ENCODE data around the gene IRF7.
"Not testable (repeated sequence)": the region's sequence is repeated elsewhere in the genome, so short reads cannot be mapped to it uniquely, and the experiment has no call there.

Gene IRF7

GRCh38 chr11:577611-577894 lies 38.2 kb downstream of the IRF7 start:
- no peak for DNase-seq

GRCh38 chr11:576811-577610 lies 38.7 kb downstream of the IRF7 start:
- no peak for DNase-seq

- peak; percentile 74 for DNase-seq
These were observed 39.6 kb downstream of the IRF7 start, which contains the start of gene PHRF1 for GRCh38 chr11:575996-576768. PHRF1 (plus strand) TSS chr11:576470; CDS start chr11:581513, 5,043 bp downstream.

GRCh38 chr11:575313-575995 lies 40.3 kb downstream of the IRF7 start:
- no peak for DNase-seq

- no peak for DNase-seq
These were observed 41.0 kb downstream of the IRF7 start for GRCh38 chr11:574632-575312.

GRCh38 chr11:574031-574570 lies 41.6 kb downstream of the IRF7 start:
- DNase-seq, result not testable (repeated sequence)

GRCh38 chr11:573146-573759 lies 42.5 kb downstream of the IRF7 start:
- DNase-seq, result no peak

GRCh38 chr11:571802-572185 lies 44.0 kb downstream of the IRF7 start:
- DNase-seq, result no peak

- DNase-seq, result no peak
These were observed 46.4 kb downstream of the IRF7 start for GRCh38 chr11:569158-569885.

GRCh38 chr11:568306-569157 lies 47.2 kb downstream of the IRF7 start:
- peak; percentile 31 for DNase-seq

- DNase-seq, result no peak
These were observed 48.0 kb downstream of the IRF7 start for GRCh38 chr11:567629-568292.

GRCh38 chr11:567011-567628 lies 48.6 kb downstream of the IRF7 start:
- no peak for DNase-seq

GRCh38 chr11:565921-566509 lies 49.7 kb downstream of the IRF7 start:
- DNase-seq, result no peak

GRCh38 chr11:563812-564578 lies 51.8 kb downstream of the IRF7 start:
- DNase-seq, result no peak

- DNase-seq, result no peak
These were observed 52.5 kb downstream of the IRF7 start for GRCh38 chr11:563066-563811.

Measured in GOT3 (cell line).